Ecto neural progenitor cell (in vitro differentiated cells): Measurements from ENCODE around the gene STMN1.

Experiments
- DNase-seq: peaks from one replicate; pipeline ENCODE4 v3.0.0-alpha.2; 2018; ENCODE audit warnings: low spot score

Gene STMN1

DNA sequence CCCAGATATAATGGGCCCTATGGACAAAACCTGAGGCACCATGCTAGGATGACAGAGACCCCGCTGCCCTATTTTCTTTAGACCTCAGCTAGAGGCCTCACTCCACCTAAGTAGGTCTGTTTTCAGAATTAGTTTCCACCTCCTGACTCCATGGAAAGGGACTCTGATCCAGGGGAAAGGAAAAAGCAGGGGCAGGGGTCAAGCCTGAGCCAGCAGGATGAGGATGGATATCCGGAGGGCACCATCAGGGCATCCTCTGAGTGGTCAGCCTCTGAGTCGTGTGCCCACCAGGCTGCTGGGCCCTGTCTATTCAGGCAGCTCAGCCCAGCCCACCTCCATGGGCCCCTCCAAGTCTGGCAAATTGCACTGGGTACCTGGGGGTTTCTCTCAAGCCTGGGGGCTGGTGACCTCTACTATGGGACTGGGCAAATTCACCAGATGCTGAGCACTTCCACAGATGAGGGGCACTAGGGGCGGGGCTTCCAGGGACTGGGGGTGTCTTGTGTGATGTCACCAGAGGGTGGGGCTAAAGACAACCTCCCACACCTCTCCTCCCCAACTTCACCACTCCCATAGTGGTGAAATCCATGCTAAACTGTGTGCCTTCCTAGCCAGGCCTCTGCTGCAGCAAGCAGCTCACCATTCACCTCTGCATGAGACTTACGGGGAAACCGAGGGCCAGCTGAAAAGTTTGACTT lies 36.2 kb downstream of the STMN1 start:
- no peak for DNase-seq

DNA sequence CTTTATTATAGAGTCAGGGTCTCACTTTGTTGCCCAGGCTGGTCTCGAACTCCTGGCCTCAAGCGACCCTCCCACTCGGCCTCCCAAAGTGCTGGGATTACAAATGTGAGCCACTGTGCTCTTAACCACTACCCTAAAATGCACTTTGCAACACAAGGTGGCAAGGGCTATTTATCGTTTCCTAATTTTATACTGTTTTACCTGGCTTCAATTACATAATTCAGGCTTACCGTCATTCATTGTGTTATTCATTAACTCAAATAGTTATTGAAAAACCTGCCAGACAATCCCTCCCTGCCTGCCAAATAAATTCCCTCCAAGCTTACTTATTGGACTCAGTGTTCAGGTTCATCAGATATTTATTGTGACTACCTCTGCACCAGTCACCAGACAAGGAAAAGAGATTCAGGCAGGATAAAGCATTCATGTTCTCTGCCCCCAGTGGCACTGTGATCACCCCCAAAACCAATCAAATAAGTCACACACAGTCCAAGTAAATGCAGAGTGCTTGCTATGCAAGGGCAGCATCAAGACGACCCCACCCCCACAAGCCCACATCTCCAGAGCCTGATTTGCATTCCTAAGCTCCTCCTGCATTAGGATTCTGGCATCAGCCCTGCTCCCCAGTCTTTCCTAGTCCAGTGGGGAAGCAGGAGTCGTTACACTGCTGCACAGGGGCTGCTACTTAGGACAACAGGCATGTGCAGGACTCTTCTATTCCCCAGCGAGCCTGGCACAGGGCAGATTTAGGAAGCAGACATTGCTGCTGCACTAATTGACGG lies 38.8 kb downstream of the STMN1 start:
- no peak for DNase-seq

DNA sequence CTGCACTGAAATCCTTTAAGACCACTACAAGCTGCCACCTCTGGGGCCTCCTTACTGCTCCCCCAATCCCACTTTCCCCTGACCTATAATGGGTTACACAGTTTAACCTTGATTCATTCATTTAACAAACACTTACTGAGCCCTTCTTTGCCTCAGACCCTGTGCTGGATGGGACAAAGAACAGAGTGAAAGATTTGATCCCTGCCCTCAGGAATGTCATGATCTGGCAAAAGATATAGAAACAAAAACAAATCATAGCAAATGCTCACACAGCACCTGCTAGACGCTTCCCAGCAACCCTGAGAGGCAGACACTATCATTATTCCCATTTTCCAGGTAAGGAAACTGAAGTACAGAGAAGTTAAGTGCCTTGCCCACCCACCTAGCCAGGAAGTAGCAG lies 39.9 kb downstream of the STMN1 start:
- DNase-seq, result no peak

DNA sequence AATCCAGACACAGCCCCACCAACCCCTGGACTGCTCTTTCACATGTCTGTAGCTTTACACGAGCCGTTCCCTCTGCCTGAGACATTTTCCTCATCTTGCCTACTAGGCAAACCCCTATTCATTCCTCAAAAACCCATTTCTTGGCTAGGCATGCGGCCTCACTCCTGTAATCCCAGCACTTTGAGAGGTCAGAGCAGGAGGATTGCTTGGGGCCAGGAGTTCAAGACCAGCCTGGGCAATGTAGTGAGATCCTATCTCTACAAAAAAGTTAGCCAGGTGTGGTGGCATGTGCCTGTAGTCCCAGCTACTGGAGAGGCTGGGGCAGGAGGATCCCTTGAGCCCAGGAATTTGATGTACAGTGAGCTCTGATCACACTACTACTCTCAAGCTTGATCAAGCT lies 41.8 kb downstream of the STMN1 start:
- DNase-seq, result no peak

DNA sequence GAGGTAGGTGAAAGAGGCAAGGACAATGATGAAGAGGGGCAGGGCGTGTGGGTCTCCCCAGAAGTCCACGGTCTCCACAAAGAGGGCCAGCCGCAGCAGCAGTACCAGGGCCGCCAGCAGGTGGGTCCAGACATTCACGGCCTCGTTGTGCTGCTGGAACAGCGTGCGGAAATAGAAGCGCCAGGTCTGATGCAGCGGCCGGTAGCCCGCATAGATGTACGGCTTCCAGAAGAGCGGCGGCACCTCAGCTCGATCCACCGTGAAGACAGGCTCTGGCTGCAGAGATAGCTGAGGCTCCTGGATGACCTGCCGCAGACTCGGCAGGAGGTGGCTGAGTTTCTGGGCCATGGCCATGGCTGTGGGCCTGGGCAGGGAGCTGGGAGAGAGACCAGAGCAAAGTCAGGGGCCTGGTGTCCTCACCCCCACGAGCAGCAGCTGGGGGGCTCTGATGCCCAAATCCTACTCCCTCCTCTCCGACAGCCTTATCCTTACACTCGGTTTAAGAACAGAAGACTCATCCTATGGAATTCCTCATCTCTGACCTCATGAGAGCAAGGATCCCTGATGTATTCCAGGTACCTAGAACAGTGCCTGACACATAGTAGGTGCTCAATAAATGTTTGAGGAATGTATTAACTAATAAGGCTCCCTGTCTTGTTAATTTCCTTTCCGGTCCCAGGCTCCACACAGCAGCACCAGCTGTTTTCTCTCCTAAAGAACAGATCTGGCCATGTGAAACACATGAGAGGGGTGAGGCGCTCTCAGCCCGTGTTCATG lies 42.5 kb downstream of the STMN1 start:
- no peak for DNase-seq

DNA sequence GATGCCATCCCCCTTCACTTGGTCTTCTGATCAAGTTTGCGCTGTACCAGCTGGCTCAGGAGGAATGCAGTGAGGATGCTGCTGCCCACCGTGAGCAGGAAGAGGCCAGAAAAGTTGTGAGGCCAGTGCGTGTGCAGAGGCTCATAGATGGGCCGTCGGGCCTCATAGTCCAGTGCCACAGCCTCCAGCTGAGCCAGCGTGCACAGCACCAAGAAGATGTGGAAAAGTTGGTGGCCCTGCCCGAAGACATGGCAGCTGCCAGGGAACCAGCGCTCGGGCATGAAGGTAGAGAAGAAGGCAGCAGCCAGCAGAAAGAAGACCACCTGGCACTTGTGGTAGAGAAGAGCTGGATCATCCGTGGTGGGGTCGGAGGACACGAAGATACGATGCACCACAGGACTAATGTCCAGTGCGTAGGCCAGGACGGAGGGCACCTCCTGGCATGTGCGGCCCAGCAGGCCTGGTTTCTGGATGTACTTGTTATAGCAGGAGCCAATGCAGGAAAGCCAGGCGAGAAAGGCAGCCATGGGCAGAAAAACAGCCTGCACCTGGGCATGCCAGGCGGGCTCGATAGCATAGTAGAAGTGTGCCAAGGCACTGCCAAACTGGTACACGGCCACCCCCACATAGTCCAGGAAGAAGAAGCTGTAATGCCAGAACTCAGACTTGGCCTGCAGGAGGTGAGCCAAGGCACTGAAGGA lies 43.3 kb downstream of the STMN1 start:
- no peak for DNase-seq

DNA sequence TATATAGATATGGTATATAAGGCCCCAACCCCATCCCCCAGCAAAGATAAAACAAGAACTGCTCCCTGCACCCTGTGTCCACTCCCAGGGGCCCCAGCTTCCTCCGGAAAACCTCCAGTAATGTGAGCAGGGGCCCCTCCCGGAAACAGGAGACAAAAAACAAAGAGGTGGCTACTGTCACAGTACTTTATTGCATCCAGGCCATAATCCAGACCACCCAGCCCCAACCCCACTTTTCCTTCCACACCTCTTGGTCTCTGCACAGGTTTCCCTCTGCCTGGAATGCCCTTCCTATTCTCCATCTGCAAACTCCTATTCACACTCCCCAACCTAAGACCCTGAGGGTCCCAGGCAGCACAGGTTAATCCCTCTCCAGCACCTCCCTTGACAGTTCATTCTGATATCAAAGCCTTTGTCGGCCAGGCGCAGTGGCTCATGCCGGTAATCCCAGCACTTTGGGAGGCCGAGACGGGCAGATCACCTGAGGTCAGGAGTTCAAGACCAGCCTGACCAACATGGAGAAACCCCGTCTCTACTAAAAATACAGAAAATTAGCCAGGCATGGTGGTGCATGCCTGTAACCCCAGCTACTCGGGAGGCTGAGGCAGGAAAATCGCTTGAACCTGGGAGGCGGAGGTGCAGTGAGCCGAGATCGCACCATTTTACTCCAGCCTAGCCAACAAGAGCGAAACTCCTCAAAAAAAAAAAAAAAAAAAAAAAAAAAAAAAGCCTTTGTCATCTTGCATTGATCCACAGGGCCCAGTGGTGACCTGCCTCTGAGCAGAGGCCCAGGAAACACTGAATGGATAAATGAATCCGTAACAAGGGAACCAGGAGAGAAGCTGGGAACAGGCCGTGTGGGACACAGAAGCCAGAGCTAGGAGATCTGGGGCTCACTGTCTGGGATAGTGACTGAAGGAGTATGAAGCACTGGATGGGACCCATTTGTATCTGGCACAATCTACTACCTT lies 44.6 kb downstream of the STMN1 start:
- DNase-seq, result no peak

DNA sequence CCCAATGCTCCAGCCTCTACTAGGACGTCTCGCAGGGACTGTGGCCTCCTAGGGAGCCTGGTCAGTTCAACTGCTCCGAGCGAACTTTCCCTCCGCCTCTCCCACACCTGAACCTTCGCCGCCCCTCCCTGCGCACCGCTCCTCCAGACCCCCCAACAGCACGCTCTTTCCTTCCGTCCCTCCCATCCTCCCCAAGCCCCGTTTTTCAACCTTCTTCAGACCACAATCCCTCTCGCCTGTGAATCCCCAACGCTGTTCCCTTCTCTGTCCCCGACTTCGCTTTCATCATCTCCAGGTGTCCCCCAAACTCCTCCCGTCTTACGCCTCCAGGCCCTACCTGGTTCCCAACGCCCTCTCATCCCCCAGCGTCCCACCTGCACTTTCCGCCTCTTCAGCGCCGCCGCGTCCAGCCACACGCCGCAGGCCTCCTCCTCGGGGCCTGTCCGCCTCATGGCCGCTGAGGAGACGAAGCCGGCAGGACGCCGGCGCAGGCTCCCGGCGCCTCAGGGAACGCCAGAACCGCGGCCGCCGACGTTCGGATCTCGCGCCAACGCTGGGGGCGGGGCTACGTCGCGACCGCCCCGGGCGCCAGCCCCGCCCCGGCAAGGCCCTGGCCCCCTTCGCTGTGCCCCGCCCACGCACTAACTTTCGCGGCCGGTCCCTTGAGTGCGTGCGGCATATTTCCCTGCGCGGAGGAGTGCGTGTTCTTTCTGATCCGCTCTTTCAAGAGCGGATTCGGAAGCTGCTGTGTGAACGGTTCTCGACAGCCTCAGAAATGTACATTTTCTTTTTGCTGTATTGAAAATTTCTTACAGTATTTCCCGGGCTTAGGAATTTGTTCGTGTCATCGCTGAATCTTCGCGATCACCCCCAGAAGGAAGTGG lies 47.1 kb downstream of the STMN1 start, which contains the start of gene AUNIP:
Gene AUNIP (minus strand): TSS at position 552 of the 884 bp plus-strand sequence. CDS start 100 bp downstream, at position 452.
- DNase-seq, result peak; percentile 87

DNA sequence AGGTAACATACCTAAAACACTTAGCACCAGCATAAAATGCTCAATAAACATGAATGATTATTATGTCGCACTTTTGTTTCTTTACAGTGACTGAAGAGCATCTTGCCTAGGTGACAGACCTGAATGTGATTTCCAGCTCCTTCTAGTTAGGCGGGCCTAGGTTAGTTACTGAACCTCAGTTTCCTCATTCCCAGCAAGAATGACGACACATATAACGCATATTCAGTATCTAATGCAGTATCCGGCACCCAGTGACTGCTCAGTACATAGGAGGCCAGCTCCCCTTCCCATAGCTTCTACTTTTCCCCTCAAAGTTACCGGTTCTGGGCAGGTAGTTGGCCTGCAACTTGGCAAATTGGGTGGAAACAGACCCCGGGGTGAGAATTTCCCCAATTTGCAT lies 47.7 kb downstream of the STMN1 start:
- DNase-seq, result no peak

DNA sequence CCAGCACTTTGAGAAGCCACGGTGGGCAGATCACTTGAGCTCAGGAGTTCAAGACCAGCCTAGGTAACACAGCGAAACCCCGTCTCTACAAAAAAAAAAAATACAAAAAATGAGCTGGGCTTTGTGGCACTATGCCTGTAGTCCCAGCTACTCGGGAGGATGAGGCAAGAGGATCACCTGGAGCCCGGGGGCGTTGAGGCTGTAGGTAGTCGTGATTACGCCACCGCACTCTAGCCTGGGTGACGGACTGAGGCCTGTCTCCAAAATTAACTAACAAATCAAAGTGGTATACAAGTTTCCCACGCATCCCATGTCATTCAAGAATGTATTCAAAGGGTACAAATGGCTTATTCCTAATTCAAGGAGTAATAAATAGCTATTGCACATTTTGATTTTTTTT lies 49.4 kb downstream of the STMN1 start:
- DNase-seq, result no peak

DNA sequence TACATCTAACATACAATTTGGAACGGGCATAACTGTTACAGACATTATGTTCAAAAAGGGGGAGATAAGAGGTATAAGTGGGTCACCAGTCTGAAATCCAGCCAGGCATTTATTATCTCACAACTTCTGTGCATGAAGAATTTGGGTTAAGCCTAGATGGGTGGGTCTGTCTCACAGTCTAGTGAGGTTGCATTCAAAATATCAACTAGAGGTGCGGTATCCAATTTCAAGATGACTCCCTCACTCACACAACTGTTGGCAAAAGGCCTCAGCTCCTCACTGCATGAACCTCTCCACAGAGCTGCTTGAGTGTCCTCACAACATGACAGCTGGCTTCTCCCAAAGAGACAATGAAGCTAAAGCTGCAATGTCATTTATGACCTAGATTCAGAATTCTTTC lies 51.7 kb downstream of the STMN1 start:
- no peak for DNase-seq
